Islet of Langerhans (tissue), 1 donor: ENCODE measurements around the gene CRYGC.
"Not testable (repeated sequence)": the region's sequence is repeated elsewhere in the genome, so short reads cannot be mapped to it uniquely, and the experiment has no call there.

ENCODE experiments used
- FAIRE-seq: peaks from one replicate; lab custom pipeline; 2011; peaks lifted over from hg19 to GRCh38; lab: Jason Lieb, UNC

The CRYGC gene

GRCh38 chr2:208136716-208137094, 7.1 kb upstream of the CRYGC start:
- FAIRE-seq: no peak

- peak; percentile 80 for FAIRE-seq
These were observed 6.4 kb upstream of the CRYGC start for GRCh38 chr2:208135794-208136715.

- FAIRE-seq: no peak
These were observed 5.4 kb upstream of the CRYGC start for GRCh38 chr2:208134928-208135586.

GRCh38 chr2:208130712-208131110, 1.1 kb upstream of the CRYGC start:
- no peak for FAIRE-seq

GRCh38 chr2:208128136-208128535, 1.5 kb downstream of the CRYGC start:
- no peak for FAIRE-seq

GRCh38 chr2:208127090-208127489, 2.5 kb downstream of the CRYGC start:
- no peak for FAIRE-seq

GRCh38 chr2:208125251-208125650, 4.4 kb downstream of the CRYGC start:
- no peak for FAIRE-seq

GRCh38 chr2:208124013-208124715, 5.5 kb downstream of the CRYGC start, which contains the start of gene CRYGD:
TSS of gene CRYGD (minus strand) at chr2:208124524. CDS start at chr2:208124473, 51 bp downstream.
- not testable (repeated sequence) for FAIRE-seq

GRCh38 chr2:208122248-208122647, 7.4 kb downstream of the CRYGC start:
- FAIRE-seq: no peak

GRCh38 chr2:208118918-208119317, 10.7 kb downstream of the CRYGC start:
- no peak for FAIRE-seq

GRCh38 chr2:208117390-208117789, 12.2 kb downstream of the CRYGC start:
- FAIRE-seq: not testable (repeated sequence)

- FAIRE-seq: no peak
These were observed 16.7 kb downstream of the CRYGC start for GRCh38 chr2:208112969-208113368.

GRCh38 chr2:208112273-208112745, 17.3 kb downstream of the CRYGC start:
- not testable (repeated sequence) for FAIRE-seq

GRCh38 chr2:208103616-208104015, 26.0 kb downstream of the CRYGC start:
- FAIRE-seq: no peak

- FAIRE-seq: peak; percentile 90
These were observed 27.7 kb downstream of the CRYGC start for GRCh38 chr2:208101716-208102631.

GRCh38 chr2:208099682-208100470, 29.8 kb downstream of the CRYGC start:
- no peak for FAIRE-seq

GRCh38 chr2:208098701-208099100, 30.9 kb downstream of the CRYGC start:
- FAIRE-seq: not testable (repeated sequence)

- FAIRE-seq: no peak
These were observed 31.4 kb downstream of the CRYGC start for GRCh38 chr2:208098267-208098666.

GRCh38 chr2:208097801-208098200, 31.8 kb downstream of the CRYGC start:
- no peak for FAIRE-seq

- no peak for FAIRE-seq
These were observed 32.3 kb downstream of the CRYGC start for GRCh38 chr2:208097313-208097712.

GRCh38 chr2:208096080-208096479, 33.5 kb downstream of the CRYGC start:
- FAIRE-seq: no peak
